ENCODE data around the gene GFPT2. TPM values are rescaled to one million over a fixed set of nuclear protein-coding genes. Genes with fewer than 3 reads are reported as not detected.

GFPT2 gene
- total RNA-seq, result 1 to 10 TPM; 2.1 to 5.5 (median 4.1) TPM

DNA sequence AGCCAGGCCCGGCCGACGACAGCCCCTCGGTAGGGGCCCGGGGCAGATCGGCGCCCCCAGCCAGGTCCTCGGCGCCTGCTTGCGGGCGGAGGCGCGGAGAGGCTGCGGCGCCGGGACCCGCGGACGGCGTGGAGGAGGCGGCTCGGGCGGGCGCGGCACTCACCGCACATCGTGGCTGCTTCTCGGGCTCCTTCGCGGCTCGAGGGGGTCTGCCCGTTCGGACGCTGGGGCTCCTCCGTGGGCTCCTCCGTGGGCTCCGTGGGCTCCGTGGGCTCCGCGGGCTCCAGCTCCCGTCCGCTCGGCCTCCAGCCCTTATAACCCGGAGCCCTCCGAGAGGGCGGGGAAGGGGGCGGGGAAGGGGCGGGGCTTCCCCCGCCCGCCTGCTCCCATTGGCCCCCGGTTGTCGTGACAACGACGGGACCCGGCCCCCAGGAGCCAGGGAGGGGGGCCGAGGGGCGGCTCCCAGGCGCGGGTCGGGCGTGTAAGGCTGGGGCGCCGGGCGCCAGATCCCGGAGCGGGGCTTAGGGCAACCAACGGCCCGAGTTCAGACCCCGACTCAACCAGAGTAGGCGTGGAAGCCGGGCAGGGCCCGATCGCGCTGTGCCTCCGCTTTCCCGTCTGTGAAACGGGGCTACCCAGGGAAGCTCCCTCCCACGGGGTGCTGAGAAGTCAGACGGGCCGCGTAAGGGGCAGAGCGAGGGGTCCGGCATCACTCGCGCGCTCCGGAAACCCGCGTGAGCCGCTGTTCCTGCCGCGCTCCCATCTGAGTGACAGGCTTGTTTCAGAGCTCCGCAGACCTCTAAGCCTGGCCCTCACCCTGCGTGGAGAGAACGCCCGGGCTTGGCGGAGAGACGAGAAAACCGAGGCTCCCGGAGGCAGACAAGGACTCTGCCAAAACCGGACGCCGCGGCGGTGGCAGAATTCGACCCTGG, at the start of gene GFPT2:
GFPT2 (minus strand) TSS at position 289 of the 932 bp plus-strand sequence; CDS start at position 170, 119 bp downstream.
- no peaks in the 10 kb centered on the region for H3K9me3 ChIP-seq
- ATAC-seq (peak; percentile 72 to 76), DNase-seq (peak; percentile 49 to 58)
- intact Hi-C loops (cut with DNase I; ENCODE audit: low total_unique reads) (loop anchor here (2.0 kb wide), 1 partner anchor 61 kb away; the partner anchor contains the start of gene MAPK9), in situ Hi-C loops (cut with MboI; ENCODE audit: low sequenced_read_pairs in 4 of 4) (no loop called here)
- H3K27me3 ChIP-seq, result peaks cover 32 to 39% (median 37%) of the 10 kb centered on the region in 3 donors
- H3K4me3 ChIP-seq, result peak within 1 kb of the TSS; percentile 56 to 73 (median 66)
- TF ChIP-seq, protein P1, sequence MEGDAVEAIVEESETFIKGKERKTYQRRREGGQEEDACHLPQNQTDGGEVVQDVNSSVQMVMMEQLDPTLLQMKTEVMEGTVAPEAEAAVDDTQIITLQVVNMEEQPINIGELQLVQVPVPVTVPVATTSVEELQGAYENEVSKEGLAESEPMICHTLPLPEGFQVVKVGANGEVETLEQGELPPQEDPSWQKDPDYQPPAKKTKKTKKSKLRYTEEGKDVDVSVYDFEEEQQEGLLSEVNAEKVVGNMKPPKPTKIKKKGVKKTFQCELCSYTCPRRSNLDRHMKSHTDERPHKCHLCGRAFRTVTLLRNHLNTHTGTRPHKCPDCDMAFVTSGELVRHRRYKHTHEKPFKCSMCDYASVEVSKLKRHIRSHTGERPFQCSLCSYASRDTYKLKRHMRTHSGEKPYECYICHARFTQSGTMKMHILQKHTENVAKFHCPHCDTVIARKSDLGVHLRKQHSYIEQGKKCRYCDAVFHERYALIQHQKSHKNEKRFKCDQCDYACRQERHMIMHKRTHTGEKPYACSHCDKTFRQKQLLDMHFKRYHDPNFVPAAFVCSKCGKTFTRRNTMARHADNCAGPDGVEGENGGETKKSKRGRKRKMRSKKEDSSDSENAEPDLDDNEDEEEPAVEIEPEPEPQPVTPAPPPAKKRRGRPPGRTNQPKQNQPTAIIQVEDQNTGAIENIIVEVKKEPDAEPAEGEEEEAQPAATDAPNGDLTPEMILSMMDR (IDR thresholded peaks at IDR 0.05 in 4 of 5, conservative IDR thresholded peaks at IDR 0.05 in 1 of 5), result no peak
- peak; percentile 19 to 67 for TF ChIP-seq POLR2A (IDR thresholded peaks at IDR 0.05)
- H3K4me1 ChIP-seq, result peaks cover 5 to 9% of the 10 kb centered on the region in 2 donors
- H3K27ac ChIP-seq, result peak within 1 kb of the TSS; percentile 42 to 71 (median 58)
- H3K36me3 ChIP-seq, result no peaks in the 10 kb centered on the region

- in situ Hi-C loops (cut with MboI; ENCODE audit: low sequenced_read_pairs in 4 of 4) (no loop called here), intact Hi-C loops (cut with DNase I; ENCODE audit: low total_unique reads) (no loop called here)
- Histone ChIP-seq H3K36me3 (no peaks in the 10 kb centered on the region), H3K9me3 (no peaks in the 10 kb centered on the region), H3K27ac (no peak overlapping the region), H3K4me3 (no peak overlapping the region), H3K27me3 (no peaks in the 10 kb centered on the region), H3K4me1 (no peaks in the 10 kb centered on the region)
- ATAC-seq, result no peak
- no peak for DNase-seq
- TF ChIP-seq, protein P1 (IDR thresholded peaks at IDR 0.05 in 4 of 5, conservative IDR thresholded peaks at IDR 0.05 in 1 of 5), result no peak
Observed at GRCh38 chr5:180402716-180403115, 49.6 kb upstream of the GFPT2 start.

- no peak for DNase-seq
- no peak overlapping the region for H3K27ac ChIP-seq
- in situ Hi-C loops (cut with MboI; ENCODE audit: low sequenced_read_pairs in 4 of 4) (no loop called here), intact Hi-C loops (cut with DNase I; ENCODE audit: low total_unique reads) (no loop called here)
- H3K27me3 ChIP-seq, result no peaks in the 10 kb centered on the region
- H3K9me3 ChIP-seq, result no peaks in the 10 kb centered on the region
- no peak for ATAC-seq
- no peaks in the 10 kb centered on the region for H3K36me3 ChIP-seq
- TF ChIP-seq, protein P1 (IDR thresholded peaks at IDR 0.05 in 4 of 5, conservative IDR thresholded peaks at IDR 0.05 in 1 of 5), result no peak
- no peak for TF ChIP-seq POLR2A (IDR thresholded peaks at IDR 0.05)
- H3K4me3 ChIP-seq, result no peak overlapping the region
- no peaks in the 10 kb centered on the region for H3K4me1 ChIP-seq
Observed at GRCh38 chr5:180401229-180401907, 48.2 kb upstream of the GFPT2 start.

- Histone ChIP-seq H3K27me3 (no peaks in the 10 kb centered on the region), H3K4me3 (no peak overlapping the region), H3K36me3 (no peaks in the 10 kb centered on the region), H3K9me3 (no peaks in the 10 kb centered on the region), H3K27ac (no peak overlapping the region), H3K4me1 (no peaks in the 10 kb centered on the region)
- no peak for ATAC-seq
- no peak for DNase-seq
- intact Hi-C loops (cut with DNase I; ENCODE audit: low total_unique reads), result no loop called here
- in situ Hi-C loops (cut with MboI; ENCODE audit: low sequenced_read_pairs in 4 of 4), result no loop called here
- no peak for TF ChIP-seq POLR2A (IDR thresholded peaks at IDR 0.05)
- TF ChIP-seq, protein P1 (IDR thresholded peaks at IDR 0.05 in 4 of 5, conservative IDR thresholded peaks at IDR 0.05 in 1 of 5), result no peak
Observed at GRCh38 chr5:180400416-180400815, 47.3 kb upstream of the GFPT2 start.

Data from gastrocnemius medialis (tissue), 4 donors.